HG03558 (cell line): Measurements from ENCODE around the gene POLDIP2.

Experiments used
- ATAC-seq: cut with Tn5 transposase; IDR thresholded peaks from one replicate; pipeline ENCODE4 v1.9.1; 2021; ENCODE audit warnings: moderate number of reproducible peaks; ENCODE audit not compliant: unreplicated experiment; ENCODE audit errors: extremely low read depth

Gene POLDIP2

DNA sequence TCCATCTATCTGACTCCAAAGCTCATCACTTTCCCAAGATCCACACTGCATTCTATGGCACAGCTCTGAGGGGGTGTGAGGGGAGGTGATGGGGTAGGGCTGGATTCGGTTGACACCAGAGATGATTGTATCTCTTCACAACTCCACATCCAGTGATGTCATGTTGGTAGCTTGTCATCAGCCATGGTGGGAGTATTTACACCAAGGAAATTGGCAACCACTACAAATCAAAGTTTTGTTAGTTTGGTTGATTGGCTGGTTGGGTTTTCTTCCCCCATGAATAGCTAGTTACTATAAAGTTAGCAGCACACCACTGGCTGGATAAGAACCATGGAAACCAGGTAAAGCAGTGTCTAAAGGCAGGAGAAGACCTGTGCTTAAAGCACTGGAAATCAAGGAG, 33.7 kb upstream of the POLDIP2 start:
- no peak for ATAC-seq

DNA sequence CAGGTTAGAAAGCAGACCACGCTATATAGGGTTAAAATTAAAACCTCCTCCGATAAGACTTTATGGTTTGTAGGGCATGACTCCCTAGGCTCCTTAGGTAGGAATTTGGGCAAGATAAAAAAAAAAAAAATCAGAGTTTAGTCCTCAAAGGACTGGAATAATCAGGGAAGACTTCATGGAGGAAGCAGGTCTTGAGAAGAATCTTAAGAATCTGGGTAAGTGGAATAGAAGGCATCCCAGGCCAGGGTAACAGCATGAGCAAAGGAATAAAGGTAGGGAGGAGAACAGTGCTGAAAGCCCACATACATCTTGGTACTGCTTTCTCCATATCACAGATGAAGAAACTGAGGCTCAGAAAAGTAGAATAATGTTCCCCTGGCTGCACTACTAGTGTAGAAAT, 33.2 kb upstream of the POLDIP2 start:
- no peak for ATAC-seq

DNA sequence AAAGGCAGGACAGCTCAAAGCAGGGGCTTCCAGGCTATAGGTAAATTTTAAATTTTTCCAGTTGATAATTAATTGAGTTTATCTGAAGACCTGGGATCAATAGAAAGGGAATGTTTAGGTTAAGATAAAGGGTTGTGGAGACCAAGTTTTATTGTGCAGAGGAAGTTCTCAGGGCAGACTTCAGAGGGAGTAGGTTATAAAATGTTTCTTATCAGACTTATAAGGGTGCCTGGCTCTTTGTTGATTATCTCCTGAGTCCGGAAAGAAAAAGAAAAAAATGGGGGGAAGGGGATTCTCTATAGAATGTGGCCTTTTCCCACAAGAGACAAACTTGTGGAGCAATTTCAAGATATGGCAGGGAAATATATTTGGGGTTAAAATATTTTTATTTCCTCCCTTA, 32.8 kb upstream of the POLDIP2 start:
- ATAC-seq: no peak

DNA sequence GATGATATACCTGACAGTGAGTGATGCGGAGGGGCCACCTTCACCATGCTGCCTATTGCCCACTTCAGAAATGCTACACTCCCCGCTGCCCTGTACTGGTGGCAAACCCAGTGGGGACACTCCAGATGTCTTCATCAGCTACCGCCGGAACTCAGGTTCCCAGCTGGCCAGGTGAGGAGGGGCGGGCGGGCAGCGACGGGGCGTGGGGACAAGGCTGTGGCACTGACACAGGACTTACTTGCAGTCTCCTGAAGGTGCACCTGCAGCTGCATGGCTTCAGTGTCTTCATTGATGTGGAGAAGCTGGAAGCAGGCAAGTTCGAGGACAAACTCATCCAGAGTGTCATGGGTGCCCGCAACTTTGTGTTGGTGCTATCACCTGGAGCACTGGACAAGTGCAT, 30.8 kb upstream of the POLDIP2 start:
- no peak for ATAC-seq

DNA sequence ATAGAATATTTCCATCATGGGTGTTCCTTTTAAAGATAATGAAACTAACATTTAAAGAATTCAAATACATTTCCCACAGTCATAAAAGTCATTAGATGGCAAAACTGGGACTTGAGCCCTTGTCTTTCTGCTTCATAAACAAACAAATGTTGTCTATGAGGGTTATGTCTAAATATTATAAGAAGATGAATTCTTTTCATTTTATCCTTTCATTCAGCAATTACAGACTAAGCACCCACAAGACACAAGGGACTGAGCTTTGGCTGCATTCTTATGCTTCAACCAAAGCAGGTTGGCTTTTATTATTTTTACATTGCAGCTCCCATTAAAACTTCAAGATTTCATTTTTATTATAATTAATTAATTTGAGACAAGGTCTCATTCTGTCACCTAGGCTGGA, 29.1 kb upstream of the POLDIP2 start:
- no peak for ATAC-seq

DNA sequence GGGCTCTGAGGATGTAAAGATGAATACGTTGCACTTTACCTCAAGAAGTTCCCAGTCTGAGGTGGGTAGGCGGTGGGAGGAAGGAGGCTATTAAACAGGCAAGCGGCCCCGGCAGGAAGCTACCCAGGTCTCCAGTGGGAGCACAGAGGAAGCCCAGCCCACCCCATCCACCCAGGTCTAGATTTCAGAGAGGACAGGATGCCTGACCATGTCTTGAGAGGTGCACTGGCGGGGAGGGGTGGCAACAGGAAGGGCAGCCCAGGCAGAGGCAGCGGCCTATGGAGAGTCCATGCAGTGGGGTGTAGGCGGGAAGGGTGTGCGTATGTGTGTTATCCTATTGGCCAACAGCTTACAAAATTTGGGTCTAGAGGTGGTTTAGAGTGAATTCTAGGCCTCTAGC, 28.1 kb upstream of the POLDIP2 start:
- ATAC-seq: no peak

DNA sequence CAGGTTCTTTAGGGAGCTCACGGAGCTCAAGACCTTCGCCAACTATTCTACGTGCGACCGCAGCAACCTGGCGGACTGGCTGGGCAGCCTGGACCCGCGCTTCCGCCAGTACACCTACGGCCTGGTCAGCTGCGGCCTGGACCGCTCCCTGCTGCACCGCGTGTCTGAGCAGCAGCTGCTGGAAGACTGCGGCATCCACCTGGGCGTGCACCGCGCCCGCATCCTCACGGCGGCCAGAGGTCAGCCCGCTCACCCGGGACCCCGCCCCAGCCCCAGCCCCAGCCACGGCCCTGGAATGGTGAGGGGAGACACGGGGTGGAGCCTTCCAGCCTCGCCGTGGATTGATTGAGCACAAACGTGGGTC, 27.7 kb upstream of the POLDIP2 start:
- ATAC-seq: no peak

DNA sequence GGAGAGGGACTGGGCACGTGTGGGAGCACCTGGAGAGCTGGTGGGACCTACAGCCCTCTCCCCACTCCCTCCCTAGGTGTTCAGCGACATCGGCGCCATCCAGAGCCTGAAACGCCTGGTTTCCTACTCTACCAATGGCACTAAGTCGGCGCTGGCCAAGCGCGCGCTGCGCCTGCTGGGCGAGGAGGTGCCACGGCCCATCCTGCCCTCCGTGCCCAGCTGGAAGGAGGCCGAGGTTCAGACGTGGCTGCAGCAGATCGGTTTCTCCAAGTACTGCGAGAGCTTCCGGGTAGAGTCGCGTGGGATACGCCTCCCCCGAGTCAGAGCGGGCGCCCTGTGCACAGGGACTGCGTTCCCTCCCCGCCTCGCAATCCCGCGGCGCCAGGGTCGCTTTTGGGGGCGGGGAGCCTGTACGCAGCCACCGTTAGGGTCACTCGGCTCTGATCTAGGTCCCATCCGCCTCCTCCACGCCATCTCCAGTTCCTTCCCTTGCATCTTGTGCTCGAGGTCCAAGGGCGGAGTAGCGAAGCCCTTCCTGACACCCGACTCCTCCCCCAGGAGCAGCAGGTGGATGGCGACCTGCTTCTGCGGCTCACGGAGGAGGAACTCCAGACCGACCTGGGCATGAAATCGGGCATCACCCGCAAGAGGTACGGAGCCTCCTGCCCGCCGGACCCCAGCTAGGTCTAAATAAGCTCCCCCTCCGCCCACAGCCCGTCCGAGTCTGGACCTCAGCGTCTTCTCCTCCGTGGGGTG, 27.1 kb upstream of the POLDIP2 start:
- no peak for ATAC-seq

DNA sequence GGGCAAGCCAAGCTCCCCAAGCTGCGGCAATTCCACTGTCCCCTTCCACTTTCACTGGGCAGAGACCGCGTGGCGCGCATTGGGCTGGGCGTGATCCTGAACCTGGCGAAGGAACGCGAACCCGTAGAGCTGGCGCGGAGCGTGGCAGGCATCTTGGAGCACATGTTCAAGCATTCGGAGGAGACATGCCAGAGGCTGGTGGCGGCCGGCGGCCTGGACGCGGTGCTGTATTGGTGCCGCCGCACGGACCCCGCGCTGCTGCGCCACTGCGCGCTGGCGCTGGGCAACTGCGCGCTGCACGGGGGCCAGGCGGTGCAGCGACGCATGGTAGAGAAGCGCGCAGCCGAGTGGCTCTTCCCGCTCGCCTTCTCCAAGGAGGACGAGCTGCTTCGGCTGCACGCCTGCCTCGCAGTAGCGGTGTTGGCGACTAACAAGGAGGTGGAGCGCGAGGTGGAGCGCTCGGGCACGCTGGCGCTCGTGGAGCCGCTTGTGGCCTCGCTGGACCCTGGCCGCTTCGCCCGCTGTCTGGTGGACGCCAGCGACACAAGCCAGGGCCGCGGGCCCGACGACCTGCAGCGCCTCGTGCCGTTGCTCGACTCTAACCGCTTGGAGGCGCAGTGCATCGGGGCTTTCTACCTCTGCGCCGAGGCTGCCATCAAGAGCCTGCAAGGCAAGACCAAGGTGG, 24.0 kb upstream of the POLDIP2 start:
- ATAC-seq: no peak

DNA sequence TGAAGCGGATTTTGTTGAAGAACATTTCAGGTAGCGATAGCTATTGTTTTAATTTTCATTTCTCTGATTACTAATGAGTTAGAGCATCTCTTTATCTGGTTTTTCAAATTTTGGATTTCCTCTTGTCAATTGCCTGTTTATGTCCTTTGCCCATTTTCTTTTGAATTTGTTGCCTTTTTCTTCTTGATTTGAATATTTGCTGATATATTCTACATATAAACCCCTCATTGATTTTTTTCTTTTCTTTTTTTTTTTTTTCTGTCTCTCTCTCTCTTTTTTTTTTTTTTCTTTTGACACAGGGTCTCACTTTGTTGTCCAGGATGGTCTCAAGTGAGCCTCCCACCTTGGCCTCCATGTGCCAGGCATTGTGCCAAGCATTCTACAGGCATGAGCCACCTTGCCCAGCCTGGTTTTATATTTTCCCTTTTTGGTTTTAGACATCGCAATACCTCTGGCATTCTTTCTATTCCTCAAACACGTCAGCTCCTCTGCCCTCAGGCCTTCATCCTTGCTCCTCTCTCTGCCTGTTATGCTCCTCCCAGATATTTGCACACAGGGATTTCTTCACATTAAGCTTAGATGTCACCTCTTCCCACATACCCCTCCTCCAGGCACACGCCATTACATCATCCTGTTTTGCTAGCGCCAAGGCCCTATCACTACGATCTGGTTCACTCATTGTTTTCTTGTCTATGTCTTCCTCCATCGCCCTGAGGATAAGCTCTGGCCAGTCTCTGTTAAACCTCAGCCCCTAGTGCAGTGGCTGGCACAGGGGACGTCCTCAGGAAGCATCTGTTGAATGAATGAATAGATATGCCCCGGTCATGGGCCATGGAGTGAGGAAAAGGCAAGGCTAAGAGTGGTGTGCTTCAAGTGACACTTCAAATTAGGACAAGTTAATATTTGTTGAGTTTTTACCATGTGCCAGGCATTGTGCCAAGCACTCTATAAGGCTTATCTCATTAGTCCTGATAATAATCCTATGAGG, 22.8 kb upstream of the POLDIP2 start:
- ATAC-seq: no peak

DNA sequence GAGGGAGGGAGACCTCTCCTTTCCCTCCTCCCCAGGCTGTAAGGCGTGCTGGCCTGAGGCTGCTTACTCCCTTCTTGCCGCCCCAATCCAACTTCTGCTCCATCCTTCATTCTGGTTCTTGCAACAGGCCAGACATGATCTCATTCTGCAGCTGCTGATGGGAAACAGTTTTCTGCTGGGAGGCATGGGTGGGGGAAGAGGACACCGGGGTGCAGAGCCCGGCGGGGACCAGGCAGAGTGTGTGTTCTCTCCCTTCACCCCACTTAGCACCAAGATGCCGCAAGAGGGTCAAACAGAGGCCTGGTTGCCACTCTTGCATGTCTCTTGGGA, 15.6 kb upstream of the POLDIP2 start:
- ATAC-seq: no peak

DNA sequence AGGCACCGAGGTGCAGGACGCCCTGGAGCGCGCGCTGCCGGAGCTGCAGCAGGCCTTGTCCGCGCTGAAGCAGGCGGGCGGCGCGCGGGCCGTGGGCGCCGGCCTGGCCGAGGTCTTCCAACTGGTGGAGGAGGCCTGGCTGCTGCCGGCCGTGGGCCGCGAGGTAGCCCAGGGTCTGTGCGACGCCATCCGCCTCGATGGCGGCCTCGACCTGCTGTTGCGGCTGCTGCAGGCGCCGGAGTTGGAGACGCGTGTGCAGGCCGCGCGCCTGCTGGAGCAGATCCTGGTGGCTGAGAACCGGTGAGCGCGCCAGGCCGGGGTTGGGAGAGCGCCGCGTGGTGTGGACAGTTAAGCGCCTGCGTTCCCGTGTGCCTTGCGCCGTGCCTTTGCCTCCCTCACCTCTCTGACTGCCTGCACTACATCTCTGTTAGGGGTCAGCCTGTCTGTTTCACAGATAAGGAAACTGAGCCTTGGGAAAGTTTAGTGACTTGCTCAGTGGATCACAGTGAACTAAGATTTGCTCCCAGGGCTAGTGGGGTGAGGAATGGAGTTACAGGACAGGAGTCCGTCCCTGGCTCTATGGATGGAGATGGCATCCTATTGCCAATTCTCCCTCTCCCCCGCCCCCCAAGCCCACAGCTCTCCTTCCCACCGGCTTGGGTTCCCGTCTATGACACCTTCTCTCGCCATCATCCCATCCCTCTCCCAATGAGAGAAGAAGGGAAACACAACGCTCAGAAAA, 15.0 kb upstream of the POLDIP2 start:
- ATAC-seq: no peak

DNA sequence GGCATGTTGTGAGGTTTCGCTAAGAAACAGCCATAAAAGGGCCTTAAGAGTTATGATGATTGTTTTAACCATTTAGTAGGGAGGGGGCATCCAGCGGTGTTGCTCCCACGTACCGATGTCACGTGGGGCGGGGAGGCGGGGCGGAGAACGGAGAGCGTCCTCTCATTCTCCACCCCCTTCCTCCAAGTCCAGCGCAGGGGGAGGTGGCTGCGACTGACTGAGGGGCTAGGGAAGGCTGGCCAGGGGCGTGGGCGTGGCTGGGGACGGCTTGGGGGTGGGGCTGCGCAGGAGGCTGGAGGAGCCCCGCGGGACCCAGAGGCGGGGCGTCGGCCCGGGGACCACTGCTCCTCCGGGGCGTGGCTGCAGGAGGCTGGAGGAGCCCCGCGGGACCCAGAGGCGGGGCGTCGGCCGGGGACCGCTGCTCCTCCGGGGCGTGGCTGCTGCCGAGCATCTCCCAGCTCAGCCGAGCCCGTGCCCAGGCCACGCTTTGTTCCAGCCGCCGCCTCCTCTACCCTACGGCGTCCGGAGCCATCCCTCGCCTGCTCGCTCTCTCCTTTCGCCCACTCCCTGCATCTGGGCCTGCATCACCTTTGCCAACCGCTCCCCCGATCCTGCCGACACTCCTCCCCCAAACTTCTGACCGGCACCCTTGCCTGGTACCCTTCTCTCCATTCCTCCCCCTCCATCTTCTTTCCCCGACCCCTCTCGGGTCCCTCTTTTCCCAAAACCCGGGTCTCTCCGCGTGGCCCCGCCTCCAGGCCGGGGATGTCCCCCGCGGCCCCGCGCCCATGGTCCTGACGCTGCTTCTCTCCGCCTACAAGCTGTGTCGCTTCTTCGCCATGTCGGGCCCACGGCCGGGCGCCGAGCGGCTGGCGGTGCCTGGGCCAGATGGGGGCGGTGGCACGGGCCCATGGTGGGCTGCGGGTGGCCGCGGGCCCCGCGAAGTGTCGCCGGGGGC, 14.2 kb upstream of the POLDIP2 start, which contains the start of gene SARM1:
Gene SARM1 (plus strand): TSS at position 450 of the 958 bp plus-strand sequence. CDS start 339 bp downstream, at position 789.
- no peak for ATAC-seq

DNA sequence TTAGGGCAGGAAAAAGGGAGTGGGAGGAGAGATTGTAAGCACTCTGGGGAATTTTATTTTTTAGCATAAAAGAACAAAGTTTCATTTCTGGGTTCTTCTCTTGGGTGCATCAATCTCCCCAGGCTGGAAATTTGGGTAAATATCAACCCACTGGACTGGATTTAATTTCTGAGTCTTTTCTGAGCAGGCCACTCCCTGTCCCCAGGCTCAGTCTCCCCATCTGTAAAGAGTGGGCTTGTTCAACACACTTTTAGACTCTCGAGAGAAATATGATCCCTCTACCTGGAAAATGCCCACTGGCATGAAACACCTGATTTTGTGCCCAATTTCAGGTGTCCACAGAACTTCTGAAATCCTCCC, 13.4 kb upstream of the POLDIP2 start:
- no peak for ATAC-seq

DNA sequence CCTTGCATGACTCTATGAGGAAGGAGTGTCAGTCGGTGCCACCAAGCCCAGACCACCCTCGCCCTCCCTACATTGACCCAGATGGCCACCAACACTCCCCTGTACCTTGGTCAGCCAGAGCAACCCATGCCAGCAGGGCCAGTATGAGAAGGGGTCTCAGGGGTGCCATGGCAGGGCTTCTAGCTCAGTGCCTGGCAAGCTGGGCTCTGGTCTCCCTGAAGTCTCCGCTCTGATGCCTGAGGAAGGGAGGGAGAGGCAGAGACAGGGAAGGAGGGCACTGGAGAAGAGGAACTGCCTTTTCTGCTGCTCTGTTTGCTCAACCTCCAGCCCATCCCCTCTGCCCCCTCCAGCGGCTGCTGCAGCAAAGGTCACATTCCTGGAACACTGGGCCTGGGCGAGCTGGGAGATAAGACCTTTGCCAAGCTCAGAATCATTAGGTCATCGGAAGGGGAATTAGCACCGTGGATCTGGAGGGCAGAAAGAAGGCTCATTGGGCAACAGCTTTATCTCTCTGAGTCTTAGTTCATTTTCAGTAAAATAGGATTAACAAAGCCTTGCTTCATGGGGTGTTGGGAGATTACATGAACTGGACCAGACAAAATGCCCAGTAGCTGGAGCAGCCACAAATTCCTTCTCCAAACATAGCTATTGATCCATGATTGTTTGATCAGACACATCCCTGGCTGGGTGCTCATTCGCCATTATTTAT, 12.9 kb upstream of the POLDIP2 start, which contains the start of gene VTN:
Gene VTN (minus strand): TSS at position 273 of the 709 bp plus-strand sequence. CDS start 104 bp downstream, at position 169.
- ATAC-seq: no peak

DNA sequence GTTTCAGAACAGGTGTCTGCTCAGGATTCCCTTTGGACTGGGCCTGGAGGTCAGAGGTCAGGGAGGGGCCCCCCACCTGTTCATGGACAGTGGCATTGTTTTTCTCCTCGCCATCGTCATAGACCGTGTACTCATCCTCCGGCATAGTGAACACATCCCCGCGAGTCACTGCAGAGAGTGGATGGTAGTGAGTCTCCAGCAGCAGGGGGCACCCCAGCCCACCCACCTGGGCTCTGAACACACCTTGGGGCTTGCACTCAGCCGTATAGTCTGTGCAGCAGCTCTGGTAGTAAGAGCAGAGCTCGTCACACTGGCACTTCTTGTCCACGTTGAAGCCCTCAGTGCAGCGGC, 12.3 kb upstream of the POLDIP2 start:
- no peak for ATAC-seq

DNA sequence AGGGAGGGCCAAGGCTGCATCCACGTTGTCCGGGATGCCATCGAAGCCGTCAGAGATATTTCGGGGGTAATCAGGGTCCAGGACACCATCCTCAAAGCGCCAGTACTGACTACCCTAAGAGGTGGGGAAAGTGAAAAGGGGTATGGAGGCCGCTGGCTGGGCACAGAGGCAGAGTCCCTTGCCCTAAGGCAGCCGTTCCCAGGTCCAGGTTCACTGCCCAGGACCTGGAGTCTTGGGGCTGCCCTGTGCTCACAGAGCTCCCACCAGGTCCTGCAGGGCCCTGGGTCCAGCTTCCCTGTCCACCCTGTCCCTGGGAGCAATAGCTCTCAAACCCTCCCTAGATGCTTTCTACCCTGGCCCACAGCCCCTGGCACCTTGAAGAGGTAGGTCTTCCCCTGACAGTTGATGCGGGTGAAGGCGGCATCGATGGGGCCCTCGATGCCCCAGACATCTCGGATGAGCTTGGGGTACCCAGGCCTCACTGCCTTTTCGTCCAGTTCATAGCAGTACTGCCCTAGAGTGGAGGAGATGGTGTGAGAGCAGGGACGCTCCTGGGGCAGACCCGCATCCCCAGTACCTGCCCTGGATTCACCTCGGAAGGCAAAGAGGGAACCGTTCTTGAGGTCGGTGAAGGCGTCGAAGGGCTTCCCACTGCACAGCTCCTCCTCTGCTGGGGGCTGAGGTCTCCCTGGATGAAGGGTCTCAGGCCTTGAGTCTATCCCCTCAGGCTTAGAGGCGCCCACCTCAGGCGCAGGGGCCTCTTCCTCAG, 11.8 kb upstream of the POLDIP2 start:
- no peak for ATAC-seq

DNA sequence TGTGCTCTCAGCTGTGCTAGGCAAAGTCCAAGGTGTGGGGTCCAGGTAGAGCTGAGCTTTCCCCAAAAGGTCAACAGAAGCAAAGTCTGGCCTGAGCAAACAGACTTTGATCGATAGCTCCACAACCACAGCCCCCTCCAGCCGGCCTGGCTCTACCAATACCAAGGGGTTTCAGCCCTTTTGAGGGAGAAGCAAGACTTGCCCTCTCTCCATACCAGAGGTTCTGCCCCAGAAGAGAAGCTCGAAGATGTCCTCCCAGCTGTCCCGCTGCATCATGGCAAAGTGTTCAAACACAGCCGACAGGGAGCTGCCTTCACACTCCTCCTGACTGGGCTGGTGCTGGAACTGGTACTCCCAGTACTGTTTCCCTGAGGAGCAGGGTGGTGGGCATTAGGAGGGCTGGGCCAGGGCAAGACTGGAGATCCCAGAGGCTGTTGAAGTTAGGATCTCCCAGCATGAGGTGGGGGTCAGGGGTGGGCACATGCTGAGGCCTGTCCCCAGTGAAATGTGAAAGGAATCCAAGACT, 11.0 kb upstream of the POLDIP2 start:
- no peak for ATAC-seq
